ENCODE data around the gene SP5. TPM values are rescaled to one million over a fixed set of nuclear protein-coding genes. Genes with fewer than 3 reads are reported as not detected.
"Not testable (repeated sequence)": the region's sequence is repeated elsewhere in the genome, so short reads cannot be mapped to it uniquely, and the experiment has no call there.

Gene SP5
- total RNA-seq, 3 donors from 2014 or later (not counting 1 experiment from before 2014, with no cell fraction given), result not detected

- ATAC-seq (no peak), DNase-seq (no peak)
- H3K4me3 ChIP-seq (ENCODE audit: low read length), result no peak overlapping the region
- Mint-ChIP-seq H3K27ac (no peak overlapping the region), H3K36me3 (no peaks in the 10 kb centered on the region), H3K27me3 (ENCODE audit: low read depth in 2 of 2) (peaks cover 13 to 35% of the 10 kb centered on the region in 2 donors), H3K9me3 (no peaks in the 10 kb centered on the region), H3K4me1 (no peaks in the 10 kb centered on the region), H3K4me3 (no peak overlapping the region)
- no peak overlapping the region for H3K27ac ChIP-seq (ENCODE audit: low read length)
- 50% methylated on average over 1 of the region's 1 CpG for WGBS (ENCODE audit: insufficient coverage)
- H3K36me3 ChIP-seq (ENCODE audit: control insufficient read depth, insufficient read depth, low read length), result no peaks in the 10 kb centered on the region
- intact Hi-C loops (cut with micrococcal nuclease), result no loop called here
- TF ChIP-seq CTCF (IDR thresholded peaks at IDR 0.05), result no peak
- H3K4me1 ChIP-seq (ENCODE audit: control insufficient read depth, insufficient read depth, low read length), result no peaks in the 10 kb centered on the region
- H3K9me3 ChIP-seq (ENCODE audit: control insufficient read depth, insufficient read depth, low read length), result no peaks in the 10 kb centered on the region
- no peaks in the 10 kb centered on the region for H3K27me3 ChIP-seq (ENCODE audit: control insufficient read depth, insufficient read depth, low read length)
Measured at GRCh38 chr2:170733798-170734600, 18.9 kb downstream of the SP5 start.

GRCh38 chr2:170734601-170735000 lies 19.5 kb downstream of the SP5 start:
- H3K36me3 ChIP-seq (ENCODE audit: control insufficient read depth, insufficient read depth, low read length); H3K4me3 Mint-ChIP-seq; DNase-seq; H3K4me1 Mint-ChIP-seq; intact Hi-C loops (cut with micrococcal nuclease); H3K4me1 ChIP-seq (ENCODE audit: control insufficient read depth, insufficient read depth, low read length); H3K27ac Mint-ChIP-seq; H3K9me3 Mint-ChIP-seq; H3K27ac ChIP-seq (ENCODE audit: low read length); H3K27me3 ChIP-seq (ENCODE audit: control insufficient read depth, insufficient read depth, low read length); H3K9me3 ChIP-seq (ENCODE audit: control insufficient read depth, insufficient read depth, low read length); H3K36me3 Mint-ChIP-seq; H3K4me3 ChIP-seq (ENCODE audit: low read length); ATAC-seq: not testable (repeated sequence)
- H3K27me3 Mint-ChIP-seq (ENCODE audit: low read depth in 2 of 2), result peaks cover 15 to 35% of the 10 kb centered on the region in 2 donors
- 72% methylated on average over 2 of the region's 2 CpGs for WGBS (ENCODE audit: insufficient coverage)

DNA sequence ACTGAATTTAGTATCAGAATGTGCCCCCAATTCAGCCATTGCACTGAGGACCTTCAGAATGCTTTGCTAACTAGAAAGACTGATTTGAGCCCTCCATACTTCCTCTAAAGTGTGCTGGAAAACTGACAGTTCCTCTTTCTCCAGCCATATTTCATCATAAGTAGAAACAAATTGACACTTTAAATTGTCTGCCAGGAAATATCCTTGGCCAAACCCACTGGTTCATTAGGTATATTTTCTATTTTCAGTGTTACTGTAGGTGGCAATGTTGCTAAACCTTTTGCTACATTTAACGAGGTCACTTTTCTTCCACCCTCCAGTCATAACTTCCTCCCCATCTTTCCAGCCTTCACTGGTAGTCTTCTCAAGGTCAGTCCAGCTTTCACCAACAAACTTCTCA lies 21.5 kb downstream of the SP5 start:
- no peak for DNase-seq

GRCh38 chr2:170737406-170737805 lies 22.3 kb downstream of the SP5 start:
- H3K36me3 ChIP-seq (ENCODE audit: control insufficient read depth, insufficient read depth, low read length), result no peaks in the 10 kb centered on the region
- no peak overlapping the region for H3K27ac Mint-ChIP-seq
- DNase-seq (no peak), ATAC-seq (no peak)
- WGBS (ENCODE audit: insufficient coverage), result 96% methylated on average over 1 of the region's 2 CpGs
- H3K9me3 Mint-ChIP-seq, result no peaks in the 10 kb centered on the region
- H3K9me3 ChIP-seq (ENCODE audit: control insufficient read depth, insufficient read depth, low read length), result no peaks in the 10 kb centered on the region
- H3K4me3 Mint-ChIP-seq, result no peak overlapping the region
- H3K4me1 ChIP-seq (ENCODE audit: control insufficient read depth, insufficient read depth, low read length), result no peaks in the 10 kb centered on the region
- TF ChIP-seq CTCF (IDR thresholded peaks at IDR 0.05), result no peak
- intact Hi-C loops (cut with micrococcal nuclease), result no loop called here
- H3K4me1 Mint-ChIP-seq, result no peaks in the 10 kb centered on the region
- no peaks in the 10 kb centered on the region for H3K36me3 Mint-ChIP-seq
- H3K4me3 ChIP-seq (ENCODE audit: low read length), result no peak overlapping the region
- no peaks in the 10 kb centered on the region for H3K27me3 ChIP-seq (ENCODE audit: control insufficient read depth, insufficient read depth, low read length)
- peaks cover 16 to 31% of the 10 kb centered on the region in 2 donors for H3K27me3 Mint-ChIP-seq (ENCODE audit: low read depth in 2 of 2)
- no peak overlapping the region for H3K27ac ChIP-seq (ENCODE audit: low read length)

More for the DNA sequence above, 21.5 kb downstream of the SP5 start:
- Mint-ChIP-seq H3K9me3 (no peaks in the 10 kb centered on the region), H3K36me3 (no peaks in the 10 kb centered on the region), H3K4me3 (no peak overlapping the region), H3K27me3 (ENCODE audit: low read depth in 2 of 2) (peaks cover 16 to 35% of the 10 kb centered on the region in 2 donors), H3K4me1 (no peaks in the 10 kb centered on the region), H3K27ac (no peak overlapping the region)
- Histone ChIP-seq H3K9me3 (ENCODE audit: control insufficient read depth, insufficient read depth, low read length) (no peaks in the 10 kb centered on the region), H3K4me1 (ENCODE audit: control insufficient read depth, insufficient read depth, low read length) (no peaks in the 10 kb centered on the region), H3K4me3 (ENCODE audit: low read length) (no peak overlapping the region), H3K36me3 (ENCODE audit: control insufficient read depth, insufficient read depth, low read length) (no peaks in the 10 kb centered on the region), H3K27ac (ENCODE audit: low read length) (no peak overlapping the region), H3K27me3 (ENCODE audit: control insufficient read depth, insufficient read depth, low read length) (no peaks in the 10 kb centered on the region)
- no peak for ATAC-seq
- 0% methylated on average over 1 of the region's 1 CpG for WGBS (ENCODE audit: insufficient coverage)
- TF ChIP-seq CTCF (IDR thresholded peaks at IDR 0.05), result no peak
- intact Hi-C loops (cut with micrococcal nuclease), result loop anchor here (1.0 kb wide), 1 partner anchor 76 kb away; no protein-coding TSS in a partner anchor
